GM21825 (cell line): ENCODE data around the gene DLGAP1.

ENCODE experiments used
- ATAC-seq: cut with Tn5 transposase; IDR thresholded peaks from one replicate; pipeline ENCODE4 v1.9.1; 2021; ENCODE audit warnings: mild to moderate bottlenecking, moderate library complexity; ENCODE audit not compliant: unreplicated experiment

The DLGAP1 gene

DNA sequence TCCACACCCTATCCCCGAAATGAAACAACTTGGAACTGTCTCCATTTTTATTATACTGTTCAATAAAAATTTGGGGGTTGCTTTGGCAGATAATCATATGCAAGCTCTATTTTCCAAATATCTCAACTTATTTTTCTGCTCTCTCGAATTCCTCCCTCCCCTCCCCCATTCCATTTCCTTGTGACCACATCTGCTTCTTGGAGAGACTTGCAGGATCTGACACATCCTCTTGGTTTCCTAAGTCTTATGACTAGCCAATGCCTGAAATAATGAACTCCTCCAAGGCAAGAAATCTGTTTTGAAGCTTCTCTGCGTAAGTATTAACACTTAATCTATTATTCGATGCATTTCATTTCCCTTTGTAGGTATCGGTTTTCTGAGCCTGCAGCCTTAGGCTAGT, 989.1 kb downstream of the DLGAP1 start:
- ATAC-seq = no peak

DNA sequence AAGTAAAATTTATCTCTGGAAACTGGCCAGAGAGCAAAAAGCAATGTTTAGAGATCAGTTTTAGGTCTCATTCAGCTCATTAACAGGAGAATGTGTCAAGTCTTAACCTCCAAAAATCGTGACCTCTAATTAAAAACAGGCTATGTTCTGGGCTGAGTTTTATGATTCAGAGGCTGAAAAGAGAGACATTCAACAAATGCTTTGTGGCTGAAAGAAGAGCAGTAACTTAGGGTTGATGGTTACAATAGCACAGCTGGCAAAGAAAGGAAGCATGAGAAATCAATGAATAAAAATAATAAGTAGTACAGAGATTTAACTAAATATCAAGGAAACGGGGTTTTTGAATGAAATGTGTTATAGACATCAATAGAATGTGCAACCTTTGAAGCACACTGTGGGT, 992.1 kb downstream of the DLGAP1 start:
- no peak for ATAC-seq

DNA sequence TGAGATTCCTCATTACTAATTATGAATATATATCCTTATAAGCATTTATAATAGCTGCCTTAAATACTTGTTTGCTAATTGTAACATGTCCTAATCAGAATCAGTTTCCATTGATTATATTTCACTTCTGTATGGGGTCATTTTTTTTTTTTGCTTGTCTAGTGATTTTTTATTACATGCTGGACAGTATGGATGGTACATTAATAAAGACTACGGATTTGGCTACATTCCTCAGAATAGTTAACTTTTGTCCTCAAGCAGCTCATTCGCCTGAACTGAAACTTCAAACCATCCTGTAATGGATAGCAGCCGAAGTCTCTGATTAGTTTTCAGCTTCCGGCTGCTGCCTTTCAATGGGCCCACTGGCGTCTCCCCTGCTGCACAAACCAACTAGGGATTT, 993.4 kb downstream of the DLGAP1 start:
- ATAC-seq = no peak

GRCh38 chr18:3460823-3461398, 994.2 kb downstream of the DLGAP1 start:
- ATAC-seq = no peak

- ATAC-seq = no peak
Measured at GRCh38 chr18:3458952-3459853, 995.9 kb downstream of the DLGAP1 start.

- ATAC-seq = no peak
Measured at GRCh38 chr18:3458378-3458777, 996.7 kb downstream of the DLGAP1 start.

DNA sequence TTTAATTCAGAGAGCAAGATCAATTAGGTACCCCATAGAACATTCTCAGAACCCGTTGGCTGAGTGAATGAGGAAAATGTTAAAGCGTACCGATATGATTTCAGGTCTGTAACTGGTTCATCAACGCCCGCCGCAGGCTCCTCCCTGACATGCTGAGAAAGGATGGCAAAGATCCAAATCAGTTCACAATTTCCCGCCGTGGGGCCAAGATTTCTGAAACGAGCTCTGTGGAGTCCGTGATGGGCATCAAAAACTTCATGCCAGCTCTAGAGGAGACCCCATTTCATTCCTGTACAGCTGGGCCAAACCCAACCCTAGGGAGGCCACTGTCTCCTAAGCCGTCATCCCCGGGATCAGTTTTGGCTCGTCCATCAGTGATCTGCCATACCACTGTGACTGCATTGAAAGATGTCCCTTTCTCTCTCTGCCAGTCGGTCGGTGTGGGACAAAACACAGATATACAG, 997.8 kb downstream of the DLGAP1 start:
- no peak for ATAC-seq

- no peak for ATAC-seq
Measured at GRCh38 chr18:3456686-3457069, 998.4 kb downstream of the DLGAP1 start.

GRCh38 chr18:3455907-3456685, 999.0 kb downstream of the DLGAP1 start:
- no peak for ATAC-seq

GRCh38 chr18:3455090-3455635, 999.9 kb downstream of the DLGAP1 start:
- ATAC-seq = no peak

GRCh38 chr18:3454365-3455089, 1000.6 kb downstream of the DLGAP1 start:
- no peak for ATAC-seq

DNA sequence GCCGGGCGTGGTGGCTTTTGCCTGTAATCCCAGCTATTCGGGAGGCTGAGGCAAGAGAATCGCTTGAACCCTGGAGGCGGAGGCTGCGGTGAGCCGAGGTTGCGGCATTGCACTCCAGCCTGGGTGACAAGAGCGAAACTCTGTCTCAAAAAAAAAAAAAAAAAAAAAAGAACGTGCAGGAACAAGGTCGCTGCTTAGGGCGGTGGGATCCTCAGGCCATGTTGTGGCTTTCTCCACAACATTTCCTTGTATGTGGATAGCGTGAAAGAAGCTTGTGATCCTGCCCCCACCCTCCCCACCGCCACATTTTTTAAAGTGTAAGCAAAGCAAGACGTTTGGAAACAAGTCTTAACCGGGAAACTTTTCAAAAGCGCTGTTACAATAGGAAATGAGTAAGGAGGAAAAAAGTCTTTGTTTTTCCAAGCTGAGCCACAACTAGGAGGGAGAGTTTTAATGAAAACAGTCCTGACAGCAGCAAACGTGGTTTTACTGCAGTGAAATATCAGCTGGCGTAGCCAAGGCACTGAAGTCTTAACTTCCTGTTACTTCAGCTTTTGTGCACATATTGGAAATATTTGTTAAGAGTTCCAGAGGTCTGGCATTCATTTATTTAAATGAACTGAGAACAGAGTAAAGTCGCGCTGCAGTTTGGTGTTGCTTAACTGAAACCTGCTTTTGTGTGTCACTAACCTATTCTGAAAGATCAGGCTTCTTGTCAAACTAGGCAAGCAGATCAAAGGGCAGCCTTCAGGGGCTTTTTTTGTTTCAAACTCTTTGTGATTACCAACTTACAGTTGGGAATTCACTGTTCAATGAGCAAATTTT, 1001.4 kb downstream of the DLGAP1 start:
- ATAC-seq = no peak

GRCh38 chr18:3452750-3453539, 1002.2 kb downstream of the DLGAP1 start:
- ATAC-seq = no peak

DNA sequence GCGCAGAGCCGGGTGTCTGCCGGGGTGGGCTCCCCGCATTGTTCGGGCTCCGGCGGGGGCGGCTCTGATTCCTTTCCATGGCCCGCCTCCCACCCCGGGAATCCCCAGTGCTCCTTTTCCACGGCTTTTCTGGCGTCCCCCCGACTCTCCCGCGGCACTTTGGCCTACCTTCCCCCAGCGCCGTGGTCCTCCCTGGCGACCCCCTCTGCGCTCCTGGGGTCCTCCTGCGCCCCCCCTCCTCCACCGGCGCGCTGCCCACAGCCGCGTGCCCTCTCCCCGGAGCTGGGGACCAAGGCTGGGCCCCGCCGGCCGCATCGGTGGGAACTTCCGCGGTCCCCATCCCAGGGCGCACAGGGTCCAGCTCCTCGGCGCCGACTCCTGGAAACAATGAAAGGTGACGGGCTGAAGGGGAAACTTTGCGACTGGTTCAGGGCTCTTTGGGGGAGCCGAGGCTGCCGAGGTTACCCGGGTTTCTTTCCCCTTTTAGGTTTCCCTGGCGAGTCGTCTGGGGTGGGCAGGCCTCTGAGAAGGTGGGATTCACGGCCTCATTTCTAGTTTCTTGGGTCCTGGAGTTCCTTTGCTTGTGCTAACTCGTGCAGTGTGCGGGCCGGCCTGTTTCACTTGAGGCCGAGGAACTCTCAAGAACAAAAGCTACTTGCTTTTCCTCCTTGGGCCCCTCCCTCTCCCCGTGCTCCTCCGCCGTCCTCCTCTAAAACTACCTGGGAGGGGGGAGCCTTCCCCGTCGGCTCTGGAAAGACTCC, 1002.9 kb downstream of the DLGAP1 start:
- ATAC-seq = no peak

DNA sequence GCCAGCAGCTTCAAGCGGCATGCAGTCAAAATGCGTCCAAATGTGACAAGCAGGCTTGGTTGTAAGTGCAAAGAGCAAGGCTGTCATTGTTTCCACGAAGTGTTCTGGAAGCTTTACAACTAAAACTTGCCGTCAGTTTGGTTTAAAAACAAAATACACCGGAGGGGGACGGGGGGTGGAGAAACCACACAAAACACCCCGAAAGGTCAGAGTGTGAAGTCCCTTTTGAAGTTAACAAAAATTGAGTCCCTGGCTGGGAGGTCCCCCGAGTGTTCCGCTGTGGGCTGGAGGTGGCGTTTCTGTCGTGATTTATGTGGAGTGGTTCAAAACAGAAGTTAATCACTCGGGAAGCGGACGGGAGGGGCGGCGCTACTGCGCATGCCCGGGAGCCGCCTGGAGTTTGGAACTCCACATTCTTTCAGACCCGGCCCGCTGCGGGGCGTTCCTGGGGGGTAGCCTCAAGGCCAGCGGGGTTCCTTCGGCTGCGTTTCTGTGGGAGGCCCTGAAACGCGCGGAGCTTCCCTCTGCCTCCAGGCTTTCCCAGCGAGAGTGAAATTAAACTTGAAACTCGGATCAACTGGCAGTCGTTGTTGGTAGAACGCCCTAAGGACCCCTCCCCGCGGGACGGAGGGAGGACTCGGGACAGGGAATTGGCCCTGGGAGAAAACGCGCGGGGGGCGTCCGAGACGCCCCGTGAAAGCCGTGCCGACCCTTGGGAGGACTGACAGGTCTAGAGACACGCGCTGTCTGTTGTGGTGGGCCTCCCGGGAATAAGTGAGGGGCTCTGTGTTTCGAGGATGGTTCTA, 1003.7 kb downstream of the DLGAP1 start:
- ATAC-seq = no peak

DNA sequence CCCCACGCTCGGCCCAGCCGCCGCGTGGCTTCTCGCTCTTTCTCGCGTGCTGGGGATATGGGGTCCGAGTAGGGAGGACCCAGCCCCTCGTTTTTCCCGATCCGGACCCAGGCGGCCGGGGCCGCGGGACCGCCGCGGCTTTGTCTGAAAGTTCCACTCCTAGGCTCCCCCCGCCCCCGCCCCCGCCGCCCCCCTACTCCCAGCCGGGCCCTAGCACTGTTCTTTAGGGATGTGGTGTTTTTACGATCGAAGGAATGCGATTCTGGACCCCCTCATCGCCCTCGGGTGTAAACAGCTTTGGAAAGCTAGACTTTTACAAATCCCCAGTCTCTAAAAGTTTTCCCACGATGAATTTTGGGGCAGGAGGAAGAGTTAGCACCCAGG, 1004.3 kb downstream of the DLGAP1 start:
- no peak for ATAC-seq

- no peak for ATAC-seq
Measured at GRCh38 chr18:3450012-3450798, 1004.9 kb downstream of the DLGAP1 start, which contains the start of gene TGIF1. TSS of gene TGIF1 (plus strand) at chr18:3450172. CDS start at chr18:3450490, 318 bp downstream.
